ENCODE measurements around the gene SYTL3. TPM values are rescaled to one million over a fixed set of nuclear protein-coding genes. Genes with fewer than 3 reads are reported as not detected.

The SYTL3 gene
- total RNA-seq, 1 experiment from 2014 or later, result 7.8 TPM

- no TSS peak for BruUV-seq (replicated peaks)
- intact Hi-C loops (cut with micrococcal nuclease; ENCODE audit: unreplicated experiment), result loop anchor here (10.0 kb wide), 3 partner anchors 62 to 402 kb away; no protein-coding TSS in a partner anchor
- H3K4me2 ChIP-seq, result no peak overlapping the region
These were observed 53.4 kb downstream of the SYTL3 start for GRCh38 chr6:158703111-158703836.

GRCh38 chr6:158703837-158704822, 54.3 kb downstream of the SYTL3 start:
- Histone ChIP-seq H3K9me2 (ENCODE audit: insufficient read depth) (no peaks in the 10 kb centered on the region), H3K27ac (peak overlapping the region; percentile 94), H3K4me2 (peak overlapping the region; percentile 70), H3K27me3 (ENCODE audit: insufficient read depth, low read depth) (no peaks in the 10 kb centered on the region), H2AFZ (no peak overlapping the region; the same call in 1 of the 2 replicates), H3K79me2 (ENCODE audit: low read depth) (peaks cover 29% of the 10 kb centered on the region), H4K20me1 (ENCODE audit: insufficient read depth) (no peaks in the 10 kb centered on the region), H3K4me1 (replicated peaks; ENCODE audit: insufficient read depth) (peaks cover 52% of the 10 kb centered on the region), H3K36me3 (ENCODE audit: low read depth) (no peaks in the 10 kb centered on the region), H3F3A (ENCODE audit: insufficient read depth, low read depth) (peaks cover 37% of the 10 kb centered on the region), H3K9me3 (ENCODE audit: insufficient read depth, low read depth) (no peaks in the 10 kb centered on the region), H3K4me3 (peak overlapping the region; percentile 46; the same call in 1 of the 2 replicates)
- ChIA-PET CTCF (interaction anchor here (0.7 kb wide), 2 partner anchors 43 to 483 kb away, joined by 3 to 4 read pairs; no protein-coding TSS in a partner anchor), POLR2A (ENCODE audit: unreplicated experiment) (interaction anchor here (0.6 kb wide), 1 partner anchor 204 kb away, joined by 4 read pairs; no protein-coding TSS in a partner anchor)
- intact Hi-C loops (cut with micrococcal nuclease; ENCODE audit: unreplicated experiment), result loop anchor here (1.0 to 10.0 kb wide), 6 partner anchors 61 to 430 kb away; no protein-coding TSS in a partner anchor
- TF ChIP-seq CTCF (conservative IDR thresholded peaks at IDR 0.05) (peak; percentile 98), EZH2 (IDR thresholded peaks at IDR 0.05; ENCODE audit: low read depth) (no peak)
- peak; percentile 81 to 88 for DNase-seq
- BruUV-seq (replicated peaks), result no TSS peak

More at GRCh38 chr6:158703111-158703836, 53.4 kb downstream of the SYTL3 start:
- Histone ChIP-seq H3K36me3 (ENCODE audit: low read depth) (no peaks in the 10 kb centered on the region), H3K4me3 (no peak overlapping the region), H3K27ac (peak overlapping the region; percentile 94), H3K27me3 (ENCODE audit: insufficient read depth, low read depth) (no peaks in the 10 kb centered on the region), H3K79me2 (ENCODE audit: low read depth) (peaks cover 20% of the 10 kb centered on the region), H2AFZ (no peak overlapping the region), H3F3A (ENCODE audit: insufficient read depth, low read depth) (peaks cover 33% of the 10 kb centered on the region), H3K9me2 (ENCODE audit: insufficient read depth) (no peaks in the 10 kb centered on the region), H3K4me1 (replicated peaks; ENCODE audit: insufficient read depth) (peaks cover 44% of the 10 kb centered on the region), H3K9me3 (ENCODE audit: insufficient read depth, low read depth) (no peaks in the 10 kb centered on the region), H4K20me1 (ENCODE audit: insufficient read depth) (no peaks in the 10 kb centered on the region)
- ChIA-PET CTCF (interaction anchor here (0.7 kb wide), 1 partner anchor 44 kb away, joined by 4 read pairs; no protein-coding TSS in a partner anchor), POLR2A (ENCODE audit: unreplicated experiment) (interaction anchor here (0.6 kb wide), 1 partner anchor 205 kb away, joined by 4 read pairs; no protein-coding TSS in a partner anchor)
- TF ChIP-seq EZH2 (IDR thresholded peaks at IDR 0.05; ENCODE audit: low read depth) (no peak), CTCF (conservative IDR thresholded peaks at IDR 0.05) (no peak)
- DNase-seq, result no peak
